Keratinocyte (primary cell): ENCODE measurements around the gene CHAF1B.

Source experiments
- EZH2 ChIP-seq: IDR thresholded peaks from one replicate; pipeline ENCODE4 v1.6.1; 2012; ENCODE audit warnings: inconsistent platforms, mild to moderate bottlenecking, low read length, moderate library complexity
- TF ChIP-seq, protein P1 (sequence below), 3 experiments: IDR thresholded peaks in 1 of 3; conservative IDR thresholded peaks in 1 of 3; optimal IDR thresholded peaks in 1 of 3; 2 replicates in 2 of 3; 3 replicates in 1 of 3; pipeline versions ENCODE3 to v1.5.1; 2011; ENCODE audit warnings: low read length in 3 of 3, mild to moderate bottlenecking in 3 of 3, moderate library complexity in 2 of 3, control low read depth in 1 of 3, inconsistent platforms in 1 of 3; ENCODE audit not compliant: insufficient read depth in 2 of 3; ENCODE audit errors: extremely low read depth in 1 of 3

- TF ChIP-seq, protein P1, sequence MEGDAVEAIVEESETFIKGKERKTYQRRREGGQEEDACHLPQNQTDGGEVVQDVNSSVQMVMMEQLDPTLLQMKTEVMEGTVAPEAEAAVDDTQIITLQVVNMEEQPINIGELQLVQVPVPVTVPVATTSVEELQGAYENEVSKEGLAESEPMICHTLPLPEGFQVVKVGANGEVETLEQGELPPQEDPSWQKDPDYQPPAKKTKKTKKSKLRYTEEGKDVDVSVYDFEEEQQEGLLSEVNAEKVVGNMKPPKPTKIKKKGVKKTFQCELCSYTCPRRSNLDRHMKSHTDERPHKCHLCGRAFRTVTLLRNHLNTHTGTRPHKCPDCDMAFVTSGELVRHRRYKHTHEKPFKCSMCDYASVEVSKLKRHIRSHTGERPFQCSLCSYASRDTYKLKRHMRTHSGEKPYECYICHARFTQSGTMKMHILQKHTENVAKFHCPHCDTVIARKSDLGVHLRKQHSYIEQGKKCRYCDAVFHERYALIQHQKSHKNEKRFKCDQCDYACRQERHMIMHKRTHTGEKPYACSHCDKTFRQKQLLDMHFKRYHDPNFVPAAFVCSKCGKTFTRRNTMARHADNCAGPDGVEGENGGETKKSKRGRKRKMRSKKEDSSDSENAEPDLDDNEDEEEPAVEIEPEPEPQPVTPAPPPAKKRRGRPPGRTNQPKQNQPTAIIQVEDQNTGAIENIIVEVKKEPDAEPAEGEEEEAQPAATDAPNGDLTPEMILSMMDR (optimal IDR thresholded peaks at IDR 0.05 in 1 of 3, IDR thresholded peaks at IDR 0.05 in 1 of 3, conservative IDR thresholded peaks at IDR 0.05 in 1 of 3; ENCODE audit: extremely low read depth in 1 of 3, insufficient read depth in 2 of 3, low read length in 3 of 3) = no peak
- no peak for TF ChIP-seq EZH2
Observed at GRCh38 chr21:36375994-36376393, 9.2 kb upstream of the CHAF1B start.
